Body of pancreas (tissue), 4 donors: ENCODE measurements around the gene BRICD5.

Experiments used
- CTCF ChIP-seq, 7 experiments: fragments of 450-650 bp in 4 of 7; fragments of 200-600 bp in 3 of 7; sonication (generic) in 3 of 7; IDR thresholded peaks; one replicate each; pipeline ENCODE4 v1.5.1; 2016 to 2019; ENCODE audit warnings: antibody characterized with exemption in 7 of 7
- POLR2A ChIP-seq, 3 donors: fragments of 450-650 bp; IDR thresholded peaks; one replicate each; pipeline ENCODE4 v1.6.1; 2016; ENCODE audit warnings: antibody characterized with exemption in 3 of 3, mild to moderate bottlenecking in 2 of 3

- TF ChIP-seq CTCF (IDR thresholded peaks at IDR 0.05) (no peak), POLR2A (IDR thresholded peaks at IDR 0.05) (no peak)
These were observed 1.9 kb downstream of the BRICD5 start for GRCh38 chr16:2208772-2209171.
